ENCODE data around the gene MFAP3L.

MFAP3L gene

DNA sequence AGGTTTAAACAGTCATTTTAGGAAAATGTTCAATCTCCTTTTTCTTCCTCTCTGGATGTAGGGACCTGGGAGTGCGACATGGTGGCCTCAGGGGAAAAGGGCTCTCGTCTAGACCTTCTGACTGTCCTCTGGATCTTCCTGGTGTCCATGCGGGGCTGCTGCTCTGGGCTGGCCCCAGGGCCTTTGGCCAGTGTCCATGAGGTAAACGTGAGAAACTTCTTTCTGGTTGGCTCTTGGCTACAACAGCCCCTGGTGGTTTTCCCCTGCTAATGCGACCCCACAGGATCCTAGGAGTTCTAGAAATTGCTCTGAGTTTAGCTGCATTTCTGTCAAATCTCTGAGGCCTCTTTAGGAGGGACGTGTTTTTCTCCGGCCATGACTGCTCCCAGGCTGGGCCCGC, 85.7 kb downstream of the MFAP3L start:
- DNase-seq: no peak

Data from C1 segment of cervical spinal cord (tissue), 14 donors.